Glutamatergic neuron (in vitro differentiated cells): ENCODE measurements around the gene MCUR1. TPM values are rescaled to one million over a fixed set of nuclear protein-coding genes. Genes with fewer than 3 reads are reported as not detected.

Source experiments
- DNase-seq: peaks from one replicate; pipeline ENCODE4 v3.0.0; 2022
- H3K27ac Mint-ChIP-seq: one replicate; pipeline ENCODE4 v1.8.0; 2020; ENCODE audit warnings: mild to moderate bottlenecking, mixed read lengths, inconsistent platforms; ENCODE audit not compliant: unreplicated experiment
- H3K27me3 Mint-ChIP-seq: one replicate; pipeline ENCODE4 v1.8.0; 2020; ENCODE audit warnings: mild to moderate bottlenecking, moderate library complexity, mixed read lengths, inconsistent platforms; ENCODE audit not compliant: unreplicated experiment
- H3K36me3 Mint-ChIP-seq: one replicate; pipeline ENCODE4 v1.8.0; 2020; ENCODE audit warnings: mild to moderate bottlenecking, mixed read lengths, inconsistent platforms; ENCODE audit not compliant: unreplicated experiment
- H3K4me1 Mint-ChIP-seq: one replicate; pipeline ENCODE4 v1.8.0; 2020; ENCODE audit warnings: mild to moderate bottlenecking, low read depth, mixed read lengths, inconsistent platforms; ENCODE audit not compliant: unreplicated experiment
- H3K4me3 Mint-ChIP-seq: one replicate; pipeline ENCODE4 v1.8.0; 2020; ENCODE audit warnings: mild to moderate bottlenecking, mixed read lengths, inconsistent platforms; ENCODE audit not compliant: unreplicated experiment
- H3K9me3 Mint-ChIP-seq: one replicate; pipeline ENCODE4 v1.8.0; 2020; ENCODE audit warnings: mild to moderate bottlenecking, moderate library complexity, mixed read lengths, inconsistent platforms; ENCODE audit not compliant: unreplicated experiment
- CTCF ChIP-seq: fragments of 200-600 bp; sonication (generic); IDR thresholded peaks from one replicate; pipeline ENCODE4 v1.5.0; 2021; ENCODE audit not compliant: partially characterized antibody, unreplicated experiment
- total RNA-seq: library from RNA; stranded (reverse); fragmentation: NEBNext Ultra II Directional; extraction: Animal tissue kit (Norgen Biotek cat#: 25700); gene quantifications from one replicate; pipeline ENCODE4 v1.2.1, GENCODE V29; 2021; ENCODE audit not compliant: unreplicated experiment

MCUR1 gene
- total RNA-seq, 1 donor from 2014 or later = 14.1 TPM

GRCh38 chr6:13813026-13813425 lies 1.3 kb downstream of the MCUR1 start:
- H3K27ac Mint-ChIP-seq = peak overlapping the region; percentile 82
- no peak for DNase-seq
- peaks cover 2% of the 10 kb centered on the region for H3K27me3 Mint-ChIP-seq
- H3K4me3 Mint-ChIP-seq = peak overlapping the region; percentile 95
- H3K9me3 Mint-ChIP-seq = peaks cover 4% of the 10 kb centered on the region
- no peaks in the 10 kb centered on the region for H3K36me3 Mint-ChIP-seq
- H3K4me1 Mint-ChIP-seq = peaks cover 3% of the 10 kb centered on the region
- TF ChIP-seq CTCF = no peak

GRCh38 chr6:13812359-13812642 lies 2.1 kb downstream of the MCUR1 start:
- no peak overlapping the region for H3K4me3 Mint-ChIP-seq
- no peak overlapping the region for H3K27ac Mint-ChIP-seq
- H3K36me3 Mint-ChIP-seq = no peaks in the 10 kb centered on the region
- peaks cover 3% of the 10 kb centered on the region for H3K4me1 Mint-ChIP-seq
- peaks cover 2% of the 10 kb centered on the region for H3K27me3 Mint-ChIP-seq
- no peak for DNase-seq
- peaks cover 4% of the 10 kb centered on the region for H3K9me3 Mint-ChIP-seq
- no peak for TF ChIP-seq CTCF

- no peak overlapping the region for H3K4me3 Mint-ChIP-seq
- H3K9me3 Mint-ChIP-seq = peaks cover 4% of the 10 kb centered on the region
- H3K27me3 Mint-ChIP-seq = peaks cover 2% of the 10 kb centered on the region
- H3K4me1 Mint-ChIP-seq = peaks cover 3% of the 10 kb centered on the region
- no peak overlapping the region for H3K27ac Mint-ChIP-seq
- H3K36me3 Mint-ChIP-seq = no peaks in the 10 kb centered on the region
- no peak for DNase-seq
- no peak for TF ChIP-seq CTCF
Observed at GRCh38 chr6:13811627-13812358, 2.6 kb downstream of the MCUR1 start.

- no peak overlapping the region for H3K4me3 Mint-ChIP-seq
- no peak for TF ChIP-seq CTCF
- H3K27me3 Mint-ChIP-seq = no peaks in the 10 kb centered on the region
- H3K36me3 Mint-ChIP-seq = no peaks in the 10 kb centered on the region
- DNase-seq = no peak
- peaks cover 3% of the 10 kb centered on the region for H3K4me1 Mint-ChIP-seq
- H3K27ac Mint-ChIP-seq = no peak overlapping the region
- H3K9me3 Mint-ChIP-seq = peaks cover 4% of the 10 kb centered on the region
Observed at GRCh38 chr6:13810688-13811446, 3.5 kb downstream of the MCUR1 start.

GRCh38 chr6:13808801-13809200 lies 5.6 kb downstream of the MCUR1 start:
- H3K9me3 Mint-ChIP-seq = peaks cover 4% of the 10 kb centered on the region

More at GRCh38 chr6:13808801-13809200, 5.6 kb downstream of the MCUR1 start:
- TF ChIP-seq CTCF = no peak
- H3K4me3 Mint-ChIP-seq = no peak overlapping the region
- no peak for DNase-seq
- H3K4me1 Mint-ChIP-seq = no peaks in the 10 kb centered on the region
- H3K27me3 Mint-ChIP-seq = no peaks in the 10 kb centered on the region
- H3K36me3 Mint-ChIP-seq = no peaks in the 10 kb centered on the region
- no peak overlapping the region for H3K27ac Mint-ChIP-seq
